Breast epithelium (tissue), 4 donors: Measurements from ENCODE around the gene SUGP2. TPM values are rescaled to one million over a fixed set of nuclear protein-coding genes. Genes with fewer than 3 reads are reported as not detected.
A peak's percentile ranks its signal among the peaks of the same experiment; 100 is the strongest.

Experiments used
- DNase-seq, 2 donors: peaks; one replicate each; pipeline ENCODE4 v3.0.0-alpha.2; 2019; ENCODE audit warnings: low spot score in 2 of 2
- H3K27ac ChIP-seq, 2 donors: fragments of 200-600 bp; sonication (generic) in 1 of 2; one replicate each; pipeline ENCODE4 v1.5.1; 2016 to 2019; ENCODE audit warnings: mild to moderate bottlenecking in 1 of 2
- H3K27me3 ChIP-seq, 2 donors: fragments of 200-600 bp; sonication (generic) in 1 of 2; one replicate each; pipeline versions ENCODE4 v1.5.1 to v1.6.0; 2017 to 2019; ENCODE audit warnings: control low read depth in 1 of 2, mild to moderate bottlenecking in 1 of 2
- H3K36me3 ChIP-seq: fragments of 200-600 bp; one replicate; pipeline ENCODE4 v1.5.1; 2019
- H3K4me1 ChIP-seq, 2 donors: fragments of 200-600 bp; sonication (generic); one replicate each; pipeline ENCODE4 v1.5.1; 2016 to 2019; ENCODE audit warnings: control low read depth in 1 of 2
- H3K4me3 ChIP-seq, 3 donors: fragments of 200-600 bp; sonication (generic); 1 replicate in 2 of 3; 2 replicates in 1 of 3; pipeline ENCODE4 v1.5.1; 2016 to 2019; ENCODE audit warnings: mild to moderate bottlenecking in 3 of 3, moderate library complexity in 2 of 3
- H3K9me3 ChIP-seq, 2 donors: fragments of 200-600 bp; sonication (generic) in 1 of 2; one replicate each; pipeline ENCODE4 v1.5.1; 2016 to 2019; ENCODE audit warnings: control low read depth in 1 of 2
- POLR2A ChIP-seq: fragments of 450-650 bp; IDR thresholded peaks from one replicate; pipeline ENCODE4 v1.6.1; 2016; ENCODE audit warnings: antibody characterized with exemption, mild to moderate bottlenecking, moderate library complexity
- POLR2AphosphoS5 ChIP-seq, 3 donors: sonication (generic); formaldehyde crosslinking; IDR thresholded peaks; one replicate each; pipeline ENCODE4 v1.6.1; 2017; ENCODE audit warnings: antibody characterized with exemption in 3 of 3
- intact Hi-C: fragments of 100-400 bp; cut with DNase I; formaldehyde crosslinking; loops from one replicate; pipeline ENCODE4 v1.15.1; 2023; ENCODE audit warnings: low total_unique reads
- total RNA-seq, 3 donors: library from RNA; depleted of rRNA; stranded (reverse); fragments of >200 nt; gene quantifications; one replicate each; pipeline ENCODE4 v1.1.0, GENCODE V29; 2016
- TF ChIP-seq, protein P1 (sequence below), 3 donors: fragments of 450-650 bp; IDR thresholded peaks; one replicate each; pipeline ENCODE4 v1.5.1; 2016 to 2017; ENCODE audit warnings: antibody characterized with exemption in 3 of 3, mild to moderate bottlenecking in 3 of 3, moderate library complexity in 3 of 3

SUGP2 gene
- total RNA-seq, 3 donors from 2014 or later, result 27.8 to 58.1 (median 56.0) TPM

DNA sequence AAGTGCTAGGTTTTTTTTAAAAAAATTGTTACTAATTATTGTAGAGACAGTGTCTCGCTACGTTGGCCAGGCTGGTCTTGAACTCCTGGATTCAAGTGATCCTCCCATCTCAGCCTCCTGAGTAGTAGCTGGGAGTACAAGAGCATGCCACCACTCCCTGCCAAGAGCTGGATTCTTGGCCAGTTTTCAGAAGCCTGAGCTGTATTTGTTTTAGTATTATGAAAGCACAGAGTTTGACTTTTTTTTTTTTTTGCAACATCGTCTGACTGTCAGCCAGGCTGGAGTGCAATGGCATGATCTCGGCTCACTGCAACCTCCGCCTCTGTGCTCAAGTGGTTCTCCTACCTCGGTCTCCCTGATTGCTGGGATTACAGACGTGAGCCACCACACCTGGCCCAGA lies 7.1 kb upstream of the SUGP2 start:
- peak overlapping the region in 1 of 2 donors; percentile 42 for H3K27ac ChIP-seq
- H3K4me3 ChIP-seq, result no peak overlapping the region
- H3K36me3 ChIP-seq, result no peaks in the 10 kb centered on the region
- TF ChIP-seq, protein P1, sequence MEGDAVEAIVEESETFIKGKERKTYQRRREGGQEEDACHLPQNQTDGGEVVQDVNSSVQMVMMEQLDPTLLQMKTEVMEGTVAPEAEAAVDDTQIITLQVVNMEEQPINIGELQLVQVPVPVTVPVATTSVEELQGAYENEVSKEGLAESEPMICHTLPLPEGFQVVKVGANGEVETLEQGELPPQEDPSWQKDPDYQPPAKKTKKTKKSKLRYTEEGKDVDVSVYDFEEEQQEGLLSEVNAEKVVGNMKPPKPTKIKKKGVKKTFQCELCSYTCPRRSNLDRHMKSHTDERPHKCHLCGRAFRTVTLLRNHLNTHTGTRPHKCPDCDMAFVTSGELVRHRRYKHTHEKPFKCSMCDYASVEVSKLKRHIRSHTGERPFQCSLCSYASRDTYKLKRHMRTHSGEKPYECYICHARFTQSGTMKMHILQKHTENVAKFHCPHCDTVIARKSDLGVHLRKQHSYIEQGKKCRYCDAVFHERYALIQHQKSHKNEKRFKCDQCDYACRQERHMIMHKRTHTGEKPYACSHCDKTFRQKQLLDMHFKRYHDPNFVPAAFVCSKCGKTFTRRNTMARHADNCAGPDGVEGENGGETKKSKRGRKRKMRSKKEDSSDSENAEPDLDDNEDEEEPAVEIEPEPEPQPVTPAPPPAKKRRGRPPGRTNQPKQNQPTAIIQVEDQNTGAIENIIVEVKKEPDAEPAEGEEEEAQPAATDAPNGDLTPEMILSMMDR (IDR thresholded peaks at IDR 0.05), result no peak
- no peak for TF ChIP-seq POLR2A
- TF ChIP-seq POLR2AphosphoS5 (IDR thresholded peaks at IDR 0.05), result no peak
- no peaks in the 10 kb centered on the region for H3K27me3 ChIP-seq
- H3K4me1 ChIP-seq, result peaks cover 0 to 4% of the 10 kb centered on the region in 2 donors
- peak in 1 of 2 donors; percentile 76 for DNase-seq
- intact Hi-C loops, result no loop called here
- no peaks in the 10 kb centered on the region for H3K9me3 ChIP-seq

DNA sequence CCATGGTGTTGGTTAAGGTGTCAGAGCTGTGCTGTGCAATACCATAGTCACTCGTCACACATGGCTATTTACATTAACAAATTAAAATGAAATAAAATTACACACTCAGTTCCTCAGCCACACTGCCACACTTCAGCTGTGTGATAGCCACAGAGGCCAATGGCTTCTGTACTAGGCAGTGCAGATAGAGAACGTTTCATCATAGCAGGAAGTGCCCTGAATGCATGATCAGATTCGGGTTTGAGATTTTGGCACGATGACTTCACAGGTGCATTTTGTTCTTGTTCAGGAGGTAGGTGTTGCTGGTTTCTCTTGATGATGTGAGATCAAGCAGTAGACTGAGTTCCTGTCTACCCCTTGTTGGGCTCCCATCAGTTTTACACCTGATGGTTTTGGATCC lies 6.6 kb upstream of the SUGP2 start:
- Histone ChIP-seq H3K27ac (no peak overlapping the region), H3K4me1 (peaks cover 0 to 4% of the 10 kb centered on the region in 2 donors), H3K4me3 (no peak overlapping the region), H3K27me3 (no peaks in the 10 kb centered on the region), H3K9me3 (no peaks in the 10 kb centered on the region), H3K36me3 (no peaks in the 10 kb centered on the region)
- intact Hi-C loops, result no loop called here
- DNase-seq, result no peak
- TF ChIP-seq, protein P1 (IDR thresholded peaks at IDR 0.05), result no peak
- no peak for TF ChIP-seq POLR2A
- TF ChIP-seq POLR2AphosphoS5 (IDR thresholded peaks at IDR 0.05), result no peak

DNA sequence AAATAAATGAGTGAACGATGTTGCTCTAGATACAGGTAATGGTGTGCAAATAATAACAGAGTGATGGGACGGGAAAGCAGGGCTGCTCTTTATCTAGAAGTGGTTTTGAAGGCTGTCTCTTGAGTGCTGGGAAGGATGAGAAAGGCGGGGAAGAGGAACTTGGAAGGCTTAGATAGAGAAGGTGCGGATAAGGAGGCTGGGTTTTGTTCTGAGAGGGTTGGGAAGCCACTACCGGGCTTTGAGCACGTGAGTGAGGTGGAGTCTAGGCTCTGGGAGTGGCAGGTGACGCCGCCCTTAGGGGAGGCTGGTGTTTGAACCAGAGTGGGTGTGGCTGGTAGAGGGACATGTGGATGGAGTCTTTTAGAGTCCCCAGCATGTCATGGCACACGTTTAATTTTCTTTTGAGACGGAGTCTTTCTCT lies 897 bp upstream of the SUGP2 start:
- no peaks in the 10 kb centered on the region for H3K27me3 ChIP-seq
- no peaks in the 10 kb centered on the region for H3K36me3 ChIP-seq
- H3K27ac ChIP-seq, result peak overlapping the region; percentile 85 to 93
- no peaks in the 10 kb centered on the region for H3K9me3 ChIP-seq
- TF ChIP-seq, protein P1 (IDR thresholded peaks at IDR 0.05), result no peak
- TF ChIP-seq POLR2AphosphoS5 (IDR thresholded peaks at IDR 0.05) (no peak), POLR2A (no peak)
- peak overlapping the region; percentile 79 to 96 (median 81) for H3K4me3 ChIP-seq
- DNase-seq, result no peak
- peaks cover 2 to 5% of the 10 kb centered on the region in 2 donors for H3K4me1 ChIP-seq
- intact Hi-C loops, result no loop called here

DNA sequence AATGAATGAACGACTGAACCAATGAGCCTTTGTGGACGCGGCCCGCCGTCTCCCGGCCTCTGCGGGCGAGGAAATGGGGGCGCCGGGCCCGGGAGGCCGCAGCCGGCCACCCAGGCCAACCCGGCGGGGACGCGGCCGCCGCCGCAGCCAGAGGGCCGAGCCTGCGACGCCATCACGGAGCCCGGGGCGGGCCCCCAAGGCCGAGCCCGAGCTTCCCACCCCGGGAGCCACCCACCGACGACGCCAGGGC lies 216 bp downstream of the SUGP2 start:
- Histone ChIP-seq H3K9me3 (no peaks in the 10 kb centered on the region), H3K27me3 (no peaks in the 10 kb centered on the region), H3K4me1 (peaks cover 2 to 5% of the 10 kb centered on the region in 2 donors), H3K27ac (peak overlapping the region; percentile 85 to 93), H3K4me3 (peak overlapping the region; percentile 79 to 96 (median 81)), H3K36me3 (no peaks in the 10 kb centered on the region)
- DNase-seq, result no peak
- intact Hi-C loops, result no loop called here
- TF ChIP-seq POLR2A (no peak), POLR2AphosphoS5 (IDR thresholded peaks at IDR 0.05) (no peak)
- TF ChIP-seq, protein P1 (IDR thresholded peaks at IDR 0.05), result no peak

DNA sequence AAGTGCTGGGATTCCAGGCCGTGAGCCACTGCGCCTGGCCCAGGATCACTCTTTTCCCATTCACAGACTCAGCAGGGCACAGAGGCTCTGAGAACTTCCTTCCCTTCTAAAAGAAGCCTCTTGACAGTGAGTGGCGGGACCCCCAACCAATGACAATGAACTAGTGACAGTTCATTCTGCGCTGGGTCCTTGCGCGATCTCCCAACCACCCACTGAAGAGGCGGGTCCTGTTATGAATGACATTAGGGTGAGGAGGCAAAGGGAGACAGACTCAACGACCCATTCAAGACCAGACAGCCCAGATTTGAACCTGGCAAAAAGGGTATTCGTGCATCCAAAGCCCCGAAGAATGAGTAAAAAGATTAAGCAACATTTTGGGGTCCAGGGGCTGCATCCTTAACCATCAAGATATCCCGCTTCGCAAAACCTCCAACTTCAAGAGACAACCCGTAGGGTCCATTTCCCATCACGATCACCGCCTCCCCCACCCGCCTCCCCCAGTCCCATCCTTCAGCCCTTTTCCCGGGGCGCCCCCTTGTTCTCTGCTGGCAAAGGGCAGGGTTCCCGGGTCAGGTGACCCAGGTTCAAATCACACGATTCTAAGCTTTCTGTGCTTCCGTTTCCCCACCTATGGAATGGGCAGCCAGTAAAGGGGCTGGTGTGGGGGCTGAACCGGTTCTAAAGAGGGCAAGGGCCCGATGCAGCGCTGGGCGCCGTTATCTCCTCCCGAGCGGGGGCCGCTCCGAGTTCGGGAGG lies 719 bp downstream of the SUGP2 start:
- H3K27me3 ChIP-seq, result no peaks in the 10 kb centered on the region
- TF ChIP-seq, protein P1 (IDR thresholded peaks at IDR 0.05), result no peak
- peak; percentile 59 to 61 for DNase-seq
- H3K9me3 ChIP-seq, result no peaks in the 10 kb centered on the region
- intact Hi-C loops, result no loop called here
- peaks cover 2 to 5% of the 10 kb centered on the region in 2 donors for H3K4me1 ChIP-seq
- H3K4me3 ChIP-seq, result peak overlapping the region; percentile 79 to 96 (median 81)
- peak overlapping the region; percentile 85 to 93 for H3K27ac ChIP-seq
- H3K36me3 ChIP-seq, result no peaks in the 10 kb centered on the region
